ENCODE data around the gene TAF4. TPM values are rescaled to one million over a fixed set of nuclear protein-coding genes. Genes with fewer than 3 reads are reported as not detected.
A peak's percentile ranks its signal among the peaks of the same experiment; 100 is the strongest.

Gene TAF4
- total RNA-seq, 1 experiment from 2014 or later, result 6.1 TPM

GRCh38 chr20:62025394-62025793 lies 40.3 kb downstream of the TAF4 start:
- DNase-seq (ENCODE audit: low read depth), result no peak

- DNase-seq (ENCODE audit: low read depth), result no peak
Measured at GRCh38 chr20:62023935-62024334, 41.7 kb downstream of the TAF4 start.

- no peak for DNase-seq (ENCODE audit: low read depth)
Measured at GRCh38 chr20:62022575-62023139, 43.0 kb downstream of the TAF4 start.

- no peak for DNase-seq (ENCODE audit: low read depth)
Measured at GRCh38 chr20:62021793-62022385, 43.8 kb downstream of the TAF4 start.

- no peak for DNase-seq (ENCODE audit: low read depth)
Measured at GRCh38 chr20:62020935-62021701, 44.6 kb downstream of the TAF4 start.

- DNase-seq (ENCODE audit: low read depth), result no peak
Measured at GRCh38 chr20:62019881-62020492, 45.7 kb downstream of the TAF4 start.

GRCh38 chr20:62019144-62019805 lies 46.4 kb downstream of the TAF4 start:
- no peak for DNase-seq (ENCODE audit: low read depth)

- no peak for DNase-seq (ENCODE audit: low read depth)
Measured at GRCh38 chr20:62018437-62019143, 47.1 kb downstream of the TAF4 start.

GRCh38 chr20:62015540-62016288 lies 50.0 kb downstream of the TAF4 start:
- DNase-seq (ENCODE audit: low read depth), result no peak

GRCh38 chr20:62014889-62015537 lies 50.7 kb downstream of the TAF4 start:
- DNase-seq (ENCODE audit: low read depth), result no peak

- DNase-seq (ENCODE audit: low read depth), result no peak
Measured at GRCh38 chr20:62014488-62014775, 51.2 kb downstream of the TAF4 start.

- DNase-seq (ENCODE audit: low read depth), result no peak
Measured at GRCh38 chr20:62012631-62013030, 53.0 kb downstream of the TAF4 start.

- no peak for DNase-seq (ENCODE audit: low read depth)
Measured at GRCh38 chr20:62011938-62012534, 53.6 kb downstream of the TAF4 start.

- no peak for DNase-seq (ENCODE audit: low read depth)
Measured at GRCh38 chr20:62011403-62011790, 54.3 kb downstream of the TAF4 start.

- peak; percentile 7 for DNase-seq (ENCODE audit: low read depth)
Measured at GRCh38 chr20:62010551-62011402, 54.9 kb downstream of the TAF4 start.

- no peak for DNase-seq (ENCODE audit: low read depth)
Measured at GRCh38 chr20:62009869-62010445, 55.7 kb downstream of the TAF4 start.

- DNase-seq (ENCODE audit: low read depth), result no peak
Measured at GRCh38 chr20:62009322-62009721, 56.4 kb downstream of the TAF4 start.

- DNase-seq (ENCODE audit: low read depth), result no peak
Measured at GRCh38 chr20:62008643-62009183, 57.0 kb downstream of the TAF4 start.
